ENCODE results near the gene ZGPAT. TPM values are rescaled to one million over a fixed set of nuclear protein-coding genes. Genes with fewer than 3 reads are reported as not detected.

The ZGPAT gene
- total and polyA plus RNA-seq, 2 donors (not counting 1 experiment from before 2014, with no cell fraction given): 46.1 to 62.1 TPM

GRCh38 chr20:63695424-63696305, 12.2 kb upstream of the ZGPAT start:
- Histone ChIP-seq H3K27me3 (replicated peaks in 1 of 4; ENCODE audit: control extremely low read depth in 1 of 4, control insufficient read depth in 3 of 4, insufficient read depth in 4 of 4, low read length in 3 of 4) (peaks cover 0 to 3% (median 0%) of the 10 kb centered on the region in 4 experiments), H4K20me1 (ENCODE audit: control insufficient read depth, insufficient read depth, low read length, poor library complexity, severe bottlenecking) (peaks cover 59% of the 10 kb centered on the region), H3K36me3 (replicated peaks in 1 of 2; ENCODE audit: control extremely low read depth in 1 of 2, control insufficient read depth in 1 of 2, extremely low read depth in 1 of 2, insufficient read depth in 2 of 2, low read length in 1 of 2) (peaks cover 0 to 5% of the 10 kb centered on the region in 2 experiments), H3K79me2 (ENCODE audit: control insufficient read depth, insufficient read depth, low read length) (peaks cover 33% of the 10 kb centered on the region), H3K9me3 (ENCODE audit: control extremely low read depth in 1 of 3, control insufficient read depth in 2 of 3, insufficient read depth in 1 of 3, low read length in 2 of 3) (peaks cover 0 to 5% (median 0%) of the 10 kb centered on the region in 3 donors), H3K4me2 (replicated peaks; ENCODE audit: low read depth, low read length, poor library complexity, severe bottlenecking) (peak overlapping the region; percentile 74), H3K4me3 (ENCODE audit: control extremely low read depth in 1 of 5, extremely low read depth in 1 of 5, insufficient read depth in 1 of 5, low read depth in 2 of 5, low read length in 4 of 5) (no peak overlapping the region), H3K27ac (ENCODE audit: low read length in 2 of 2) (no peak overlapping the region), H3K9ac (ENCODE audit: low read length) (no peak overlapping the region), H2AFZ (ENCODE audit: insufficient read depth, low read depth, low read length, poor library complexity, severe bottlenecking) (no peak overlapping the region), H3K4me1 (ENCODE audit: control insufficient read depth in 2 of 2, insufficient read depth in 2 of 2, low read length in 2 of 2) (peaks cover 18% of the 10 kb centered on the region in 2 donors)
- intact Hi-C loops (cut with micrococcal nuclease): no loop called here
- ChIA-PET POLR2A (interaction anchor here (0.6 kb wide), 1 partner anchor 157 kb away, joined by 3 read pairs; no protein-coding TSS in a partner anchor), CTCF (interaction anchor here (1.0 kb wide), 1 partner anchor 114 kb away, joined by 3 read pairs; no protein-coding TSS in a partner anchor)
- Mint-ChIP-seq H3K4me3 (peak overlapping the region; percentile 27), H3K4me1 (peaks cover 16% of the 10 kb centered on the region), H3K9me3 (ENCODE audit: insufficient read depth) (no peaks in the 10 kb centered on the region), H3K27ac (peak overlapping the region; percentile 41), H3K27me3 (no peaks in the 10 kb centered on the region)
- no peak for TF ChIP-seq CTCF (IDR thresholded peaks at IDR 0.05)
- TF ChIP-seq EZH2 (IDR thresholded peaks at IDR 0.05; ENCODE audit: borderline replicate concordance, insufficient read depth, low read depth, low read length, poor library complexity, severe bottlenecking): no peak
- DNase-seq (no peak), ATAC-seq (ENCODE audit: low read depth) (no peak)
- 82% methylated on average over 25 of the region's 25 CpGs for WGBS (ENCODE audit: insufficient coverage)

- WGBS (ENCODE audit: insufficient coverage): 7% methylated on average over 6 of the region's 6 CpGs
- intact Hi-C loops (cut with micrococcal nuclease): no loop called here
These were observed 11.6 kb upstream of the ZGPAT start for GRCh38 chr20:63696306-63696627.

More at GRCh38 chr20:63696306-63696627, 11.6 kb upstream of the ZGPAT start:
- Mint-ChIP-seq H3K27ac (peak overlapping the region; percentile 41), H3K9me3 (ENCODE audit: insufficient read depth) (no peaks in the 10 kb centered on the region), H3K4me1 (peaks cover 16% of the 10 kb centered on the region), H3K27me3 (no peaks in the 10 kb centered on the region), H3K4me3 (peak overlapping the region; percentile 27)
- H3K4me1 ChIP-seq (ENCODE audit: control insufficient read depth in 2 of 2, insufficient read depth in 2 of 2, low read length in 2 of 2): peaks cover 18% of the 10 kb centered on the region in 2 donors
- peaks cover 65% of the 10 kb centered on the region for H4K20me1 ChIP-seq (ENCODE audit: control insufficient read depth, insufficient read depth, low read length, poor library complexity, severe bottlenecking)
- POLR2A ChIA-PET: interaction anchor here (0.6 kb wide), 1 partner anchor 158 kb away, joined by 3 read pairs; no protein-coding TSS in a partner anchor
- ATAC-seq (ENCODE audit: low read depth): peak; percentile 68
- H3K36me3 ChIP-seq (replicated peaks in 1 of 2; ENCODE audit: control extremely low read depth in 1 of 2, control insufficient read depth in 1 of 2, extremely low read depth in 1 of 2, insufficient read depth in 2 of 2, low read length in 1 of 2): peaks cover 0 to 5% of the 10 kb centered on the region in 2 experiments
- DNase-seq: peak; percentile 55
- peak overlapping the region; percentile 27 for H3K9ac ChIP-seq (ENCODE audit: low read length)
- H3K27ac ChIP-seq (ENCODE audit: low read length in 2 of 2): no peak overlapping the region
- CTCF ChIA-PET: interaction anchor here (1.0 kb wide), 1 partner anchor 114 kb away, joined by 3 read pairs; no protein-coding TSS in a partner anchor
- no peak for TF ChIP-seq EZH2 (IDR thresholded peaks at IDR 0.05; ENCODE audit: borderline replicate concordance, insufficient read depth, low read depth, low read length, poor library complexity, severe bottlenecking)
- TF ChIP-seq CTCF (IDR thresholded peaks at IDR 0.05): no peak
- H3K4me2 ChIP-seq (replicated peaks; ENCODE audit: low read depth, low read length, poor library complexity, severe bottlenecking): peak overlapping the region; percentile 74
- peaks cover 0 to 5% (median 0%) of the 10 kb centered on the region in 3 donors for H3K9me3 ChIP-seq (ENCODE audit: control extremely low read depth in 1 of 3, control insufficient read depth in 2 of 3, insufficient read depth in 1 of 3, low read length in 2 of 3)
- H3K27me3 ChIP-seq (replicated peaks in 1 of 4; ENCODE audit: control extremely low read depth in 1 of 4, control insufficient read depth in 3 of 4, insufficient read depth in 4 of 4, low read length in 3 of 4): peaks cover 0 to 3% (median 0%) of the 10 kb centered on the region in 4 experiments
- H3K4me3 ChIP-seq (ENCODE audit: control extremely low read depth in 1 of 5, extremely low read depth in 1 of 5, insufficient read depth in 1 of 5, low read depth in 2 of 5, low read length in 4 of 5): peak overlapping the region in 3 of 5 experiments; percentile 13 to 33 (median 23)
- peaks cover 39% of the 10 kb centered on the region for H3K79me2 ChIP-seq (ENCODE audit: control insufficient read depth, insufficient read depth, low read length)
- no peak overlapping the region for H2AFZ ChIP-seq (ENCODE audit: insufficient read depth, low read depth, low read length, poor library complexity, severe bottlenecking)
